Epithelial cell of umbilical artery (primary cell): ENCODE data around the gene TACR3. TPM values are rescaled to one million over a fixed set of nuclear protein-coding genes. Genes with fewer than 3 reads are reported as not detected.

Source experiments
- total RNA-seq: library from RNA; depleted of rRNA; stranded (reverse); fragments of >200 nt; gene quantifications from 2 replicates; pipeline ENCODE4 v1.2.3, GENCODE V29; 2014

The TACR3 gene
- not detected in 2 replicates for total RNA-seq

GRCh38 chr4:103719830-103720207, at the start of gene TACR3:
TACR3 (minus strand) TSS chr4:103719985; CDS start chr4:103719675, 310 bp downstream.

